SHP77 (cell line): ENCODE results near the gene CRTC1.

Experiments
- DNase-seq, 2 experiments: peaks; one replicate each; lab custom pipeline; 2025; lab: John Stamatoyannopoulos, UW

Gene CRTC1

GRCh38 chr19:18651300-18651699, 32.2 kb upstream of the CRTC1 start:
- DNase-seq = no peak

- DNase-seq = no peak
These were observed 31.7 kb upstream of the CRTC1 start for GRCh38 chr19:18651733-18652132.

DNA sequence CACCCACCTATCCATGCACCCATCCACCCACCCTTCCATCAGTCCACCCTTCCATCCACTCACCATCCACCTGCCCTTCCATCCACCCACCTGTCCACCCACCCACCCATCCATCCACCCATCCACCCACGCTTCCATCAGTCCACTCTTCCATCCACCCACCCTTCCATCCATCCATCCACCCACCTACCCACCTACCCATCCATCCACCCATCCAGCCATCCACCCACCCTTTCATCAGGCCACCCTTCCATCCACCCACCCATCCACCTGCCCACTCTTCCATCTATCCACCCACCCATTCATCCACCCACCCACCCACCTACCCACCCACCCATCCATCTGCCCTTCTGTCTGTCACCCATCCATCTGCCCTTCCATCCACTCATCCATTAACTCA, 29.6 kb upstream of the CRTC1 start:
- no peak for DNase-seq

- no peak for DNase-seq
These were observed 29.0 kb upstream of the CRTC1 start for GRCh38 chr19:18654469-18654868.

- no peak for DNase-seq
These were observed 28.2 kb upstream of the CRTC1 start for GRCh38 chr19:18655173-18655844.

- no peak for DNase-seq
These were observed 27.0 kb upstream of the CRTC1 start for GRCh38 chr19:18656337-18657086.

DNA sequence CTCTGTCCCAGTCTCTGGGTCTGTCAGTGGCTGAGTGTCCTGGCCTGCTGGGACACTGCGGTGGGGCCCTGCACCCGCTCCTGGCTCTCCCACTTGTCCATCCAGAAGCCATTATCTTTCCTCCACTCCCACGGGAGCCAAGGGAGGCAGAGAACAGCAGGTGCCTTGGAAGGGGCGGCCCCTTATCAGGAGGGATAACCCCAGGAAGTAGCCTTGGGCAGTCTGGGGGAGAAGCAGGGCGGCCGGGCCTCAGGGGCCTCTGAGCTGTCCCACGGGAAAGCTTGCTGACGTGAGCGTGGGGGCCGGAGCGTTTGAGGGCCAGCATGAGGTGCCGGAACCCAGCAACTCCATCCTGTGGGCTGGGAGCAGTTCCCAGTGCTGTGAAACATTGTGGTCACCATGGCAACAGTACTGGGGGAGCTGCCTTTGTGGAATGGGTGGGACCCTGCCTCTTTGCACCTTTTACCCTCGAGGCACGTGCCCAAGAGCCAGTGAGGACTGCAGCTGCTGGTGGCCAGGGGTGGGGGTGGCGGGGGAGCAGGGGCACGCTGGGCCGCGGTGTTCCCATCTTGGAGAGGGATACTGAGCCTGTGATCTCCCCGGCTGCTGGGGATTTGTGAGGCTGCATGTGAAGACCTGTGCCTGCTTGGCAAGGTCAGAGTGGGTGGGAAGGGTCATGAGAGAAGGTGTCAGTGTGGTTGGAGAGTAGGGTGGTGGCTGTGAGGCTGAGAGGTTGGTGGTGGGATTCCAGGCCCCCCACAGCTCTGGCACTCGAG, 25.7 kb upstream of the CRTC1 start:
- no peak for DNase-seq

DNA sequence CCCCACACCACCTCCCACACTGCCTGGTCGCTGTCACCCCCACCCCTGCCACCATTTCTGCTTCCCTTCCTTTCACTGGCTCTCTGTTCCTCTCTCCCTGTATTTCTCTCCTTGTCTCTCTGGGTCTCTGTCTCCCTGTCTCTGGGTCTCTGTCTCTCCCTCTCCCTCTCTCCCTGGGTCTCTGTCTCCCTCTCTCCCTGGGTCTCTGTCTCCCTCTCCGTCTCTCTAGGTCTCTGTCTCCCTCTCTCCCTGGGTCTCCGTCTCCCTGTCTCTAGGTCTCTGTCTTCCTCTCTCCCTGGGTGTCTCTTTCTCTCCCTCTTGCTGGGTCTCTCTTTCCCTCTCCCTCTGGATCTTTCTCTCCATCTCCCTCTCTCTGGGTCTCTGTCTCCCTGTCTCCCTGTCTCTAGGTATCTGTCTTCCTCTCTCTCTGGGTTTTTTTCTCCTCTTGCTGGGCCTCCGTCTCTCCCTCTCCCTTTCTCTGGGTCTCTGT, 25.1 kb upstream of the CRTC1 start:
- no peak for DNase-seq

GRCh38 chr19:18659281-18660050, 24.0 kb upstream of the CRTC1 start:
- DNase-seq = no peak

DNA sequence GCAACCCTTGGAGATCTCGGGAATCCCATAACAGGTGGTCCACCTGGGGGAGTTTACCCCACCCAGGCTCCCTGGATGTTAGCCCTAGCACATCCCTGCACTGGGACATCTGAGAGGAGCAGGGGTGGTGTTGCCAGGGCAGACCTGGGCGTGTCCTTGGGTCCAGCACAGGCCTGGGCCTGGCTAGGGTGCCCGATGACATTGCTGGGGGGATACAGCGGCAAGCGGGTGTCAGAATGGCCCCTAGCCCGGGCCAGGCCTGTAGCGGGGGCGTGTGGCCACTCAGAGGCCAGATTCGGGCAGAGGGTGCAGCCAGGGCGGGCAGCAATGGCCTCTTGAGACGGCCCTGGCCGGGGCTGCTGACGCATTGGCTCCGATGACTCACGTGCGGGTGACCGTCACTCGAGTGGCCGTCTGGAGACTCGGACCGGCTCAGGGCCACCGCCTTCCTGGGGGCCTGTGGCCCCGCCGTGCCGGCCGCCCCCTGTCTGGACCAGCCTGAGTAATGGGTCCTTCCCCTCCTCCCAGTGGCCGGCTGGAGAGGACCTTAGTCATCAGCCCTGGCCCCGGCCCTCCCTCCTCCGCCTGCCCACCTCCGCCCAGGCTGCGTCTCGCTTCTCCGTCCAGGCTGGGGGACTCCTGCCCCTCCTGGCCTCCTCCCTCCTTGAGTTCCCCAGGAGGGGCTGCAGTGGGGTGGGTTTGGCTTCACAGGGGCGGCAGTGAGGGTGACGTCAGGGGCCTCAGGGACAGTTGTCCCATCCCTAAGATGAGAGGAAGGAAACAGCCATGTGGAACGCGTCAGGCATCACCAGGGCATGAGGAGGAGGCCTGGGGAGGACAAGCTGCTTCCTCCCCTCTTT, 23.2 kb upstream of the CRTC1 start:
- peak in 1 of 2 experiments; percentile 51 for DNase-seq

DNA sequence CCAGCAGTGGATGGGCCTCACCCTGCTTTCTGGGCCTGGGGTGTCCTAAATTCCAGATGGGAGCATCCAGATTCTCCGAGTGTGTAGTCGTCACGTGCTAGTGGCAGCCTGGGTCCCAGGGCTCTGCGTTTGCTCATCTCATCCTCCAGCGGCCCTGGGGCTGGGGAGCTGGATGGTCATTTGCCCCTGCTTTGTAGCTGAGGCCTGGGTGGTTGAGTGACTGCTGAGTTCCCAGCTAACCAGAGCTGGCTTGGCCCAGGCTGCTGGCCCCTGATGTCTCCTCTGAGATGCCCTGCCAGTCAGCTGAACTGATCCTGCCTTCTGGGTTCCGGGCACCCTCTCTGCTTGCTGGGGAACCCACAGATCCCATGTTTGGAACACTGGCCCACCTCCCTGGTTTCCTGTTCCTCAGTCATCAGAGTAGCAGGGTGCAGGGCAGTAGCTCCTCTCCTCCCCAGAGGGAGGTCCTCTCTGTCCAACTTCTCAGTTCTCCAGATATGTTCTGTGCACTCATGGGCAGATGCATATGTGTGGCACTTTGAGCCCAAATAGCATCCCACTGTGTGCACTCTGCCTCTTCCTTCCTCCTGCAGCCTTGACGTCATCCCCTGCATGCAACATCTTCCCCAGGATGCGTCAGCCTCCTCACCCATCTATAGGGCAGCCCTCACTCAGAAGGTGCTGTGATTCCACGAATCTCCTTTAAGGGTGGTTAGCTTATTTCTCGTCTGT, 22.4 kb upstream of the CRTC1 start:
- DNase-seq = no peak

DNA sequence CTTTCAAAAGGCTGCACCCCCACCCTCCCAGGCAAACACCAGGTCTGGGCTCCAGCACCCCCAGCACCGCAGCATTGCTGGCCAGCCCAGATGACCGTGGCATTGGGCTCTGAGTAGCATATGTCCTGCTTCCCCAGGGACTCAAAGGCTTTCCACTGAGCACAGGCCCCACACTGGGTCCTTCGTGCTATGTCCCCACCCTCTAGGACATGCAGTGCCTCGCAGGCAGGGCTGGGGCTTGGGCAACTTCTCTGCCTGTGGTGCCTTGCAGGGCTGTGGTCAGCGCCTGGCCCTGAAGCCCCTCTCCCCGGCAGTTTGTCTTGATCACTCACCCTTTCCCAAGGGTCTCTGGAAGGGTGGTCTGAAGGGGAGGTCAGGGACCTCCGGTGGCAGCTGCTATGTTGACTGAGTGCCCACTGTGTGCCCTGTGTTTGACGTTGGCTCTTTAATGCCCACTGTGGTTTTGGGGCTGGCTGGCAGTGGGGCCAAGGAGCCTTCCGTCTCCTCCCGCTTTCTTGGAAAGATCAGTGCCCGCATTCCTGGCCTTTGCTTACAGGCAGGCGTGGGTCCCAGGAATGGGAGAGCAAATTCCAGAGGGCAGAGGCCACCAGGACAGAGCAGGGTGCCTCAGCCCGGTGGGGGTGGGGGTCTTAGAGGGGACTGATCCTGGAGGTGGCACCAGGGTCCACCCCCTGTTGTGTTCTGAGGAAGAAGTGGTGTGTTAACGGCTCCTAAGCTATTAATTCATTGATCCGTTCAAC, 20.3 kb upstream of the CRTC1 start:
- DNase-seq = no peak

DNA sequence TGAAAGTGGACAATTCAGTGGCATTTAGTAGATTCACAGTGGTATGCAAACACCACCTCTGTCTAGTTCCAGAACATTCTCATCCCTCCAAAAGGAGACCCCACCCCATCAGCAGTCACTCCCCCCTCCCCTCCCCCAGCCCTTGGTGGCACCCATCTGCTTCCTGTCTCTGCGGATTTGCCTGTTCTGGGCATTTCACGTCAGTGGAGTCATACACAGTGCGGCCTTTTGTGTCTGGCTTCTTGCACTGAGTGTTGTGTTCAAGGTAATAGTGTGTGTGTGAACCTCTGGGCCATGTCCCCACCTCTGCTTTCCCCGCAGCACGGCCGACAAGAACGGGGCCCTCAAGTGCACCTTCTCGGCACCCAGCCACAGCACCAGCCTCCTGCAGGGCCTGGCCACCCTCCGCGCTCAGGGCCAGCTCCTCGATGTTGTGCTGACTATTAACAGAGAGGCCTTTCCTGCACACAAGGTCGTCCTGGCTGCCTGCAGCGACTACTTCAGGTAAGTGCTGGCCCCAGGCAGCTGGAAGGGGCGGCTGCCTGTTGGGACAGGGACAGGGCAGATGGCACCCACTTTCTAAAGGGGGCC, 19.4 kb upstream of the CRTC1 start:
- no peak for DNase-seq

DNA sequence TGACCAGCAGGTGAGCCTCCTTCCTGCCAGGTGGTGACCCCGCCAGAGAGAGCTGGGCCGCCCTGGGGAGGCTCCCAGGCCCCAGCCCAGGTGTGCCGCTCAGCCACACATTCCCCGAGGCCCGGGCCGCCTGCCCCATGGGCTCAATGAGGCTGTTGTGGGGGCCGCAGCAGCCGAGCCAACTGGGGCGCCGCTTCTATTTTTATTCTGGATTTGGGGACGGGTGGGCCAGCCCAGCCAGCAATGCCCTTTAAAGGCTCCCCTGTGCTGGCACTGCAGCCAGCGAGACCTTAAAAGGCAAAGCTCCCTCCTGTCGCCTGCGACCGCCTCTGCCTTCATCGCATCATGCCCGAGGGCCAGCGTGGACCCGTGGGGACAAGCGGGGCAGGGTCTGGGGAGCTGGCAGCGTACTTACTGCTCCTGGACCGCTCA, 17.7 kb upstream of the CRTC1 start:
- no peak for DNase-seq

- no peak for DNase-seq
These were observed 17.2 kb upstream of the CRTC1 start for GRCh38 chr19:18666317-18666716.

DNA sequence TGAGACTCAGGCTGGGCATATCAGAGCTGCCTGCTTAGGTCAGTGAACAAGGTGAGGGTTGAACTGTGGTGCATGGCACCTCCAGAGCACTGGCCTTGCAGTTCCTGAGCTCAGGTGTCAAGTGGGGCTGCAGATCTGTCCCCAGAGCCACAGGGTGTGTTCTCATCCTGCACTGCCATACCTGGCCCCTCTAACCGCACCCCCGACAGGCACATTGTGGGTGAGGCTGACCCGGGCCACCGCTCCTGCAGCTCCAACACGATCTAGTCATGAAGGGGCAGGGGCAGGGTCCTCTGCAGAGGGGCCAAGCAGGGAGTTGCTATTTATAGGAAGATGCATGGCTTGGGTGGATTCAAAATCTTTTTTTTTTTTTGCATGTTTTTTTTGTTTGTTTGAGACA, 16.7 kb upstream of the CRTC1 start:
- DNase-seq = no peak

DNA sequence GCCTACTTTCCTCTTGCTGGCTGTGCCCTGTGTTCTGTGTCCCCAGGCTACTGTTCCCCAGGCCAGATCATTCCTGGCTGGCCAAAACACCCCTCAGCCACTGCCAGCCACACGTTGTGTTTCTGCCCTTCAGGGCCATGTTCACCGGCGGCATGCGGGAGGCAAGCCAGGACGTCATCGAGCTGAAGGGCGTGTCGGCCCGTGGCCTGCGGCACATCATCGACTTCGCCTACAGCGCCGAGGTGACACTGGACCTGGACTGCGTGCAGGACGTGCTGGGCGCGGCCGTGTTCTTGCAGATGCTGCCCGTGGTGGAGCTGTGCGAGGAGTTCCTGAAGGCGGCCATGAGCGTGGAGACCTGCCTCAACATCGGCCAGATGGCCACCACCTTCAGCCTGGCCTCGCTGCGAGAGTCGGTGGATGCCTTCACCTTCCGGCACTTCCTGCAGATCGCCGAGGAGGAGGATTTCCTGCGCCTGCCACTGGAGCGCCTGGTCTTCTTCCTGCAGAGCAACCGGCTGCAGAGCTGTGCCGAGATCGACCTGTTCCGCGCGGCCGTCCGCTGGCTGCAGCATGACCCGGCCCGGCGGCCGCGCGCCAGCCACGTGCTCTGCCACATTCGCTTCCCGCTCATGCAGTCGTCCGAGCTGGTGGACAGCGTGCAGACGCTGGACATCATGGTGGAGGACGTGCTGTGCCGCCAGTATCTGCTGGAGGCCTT, 15.8 kb upstream of the CRTC1 start:
- DNase-seq = no peak

- no peak for DNase-seq
These were observed 15.2 kb upstream of the CRTC1 start for GRCh38 chr19:18668252-18668631.
